ENCODE data around the gene XYLT2.

- TF ChIP-seq POLR2A (IDR thresholded peaks at IDR 0.05; ENCODE audit: extremely low read depth, insufficient read length) = no peak
- TF ChIP-seq, protein P1, sequence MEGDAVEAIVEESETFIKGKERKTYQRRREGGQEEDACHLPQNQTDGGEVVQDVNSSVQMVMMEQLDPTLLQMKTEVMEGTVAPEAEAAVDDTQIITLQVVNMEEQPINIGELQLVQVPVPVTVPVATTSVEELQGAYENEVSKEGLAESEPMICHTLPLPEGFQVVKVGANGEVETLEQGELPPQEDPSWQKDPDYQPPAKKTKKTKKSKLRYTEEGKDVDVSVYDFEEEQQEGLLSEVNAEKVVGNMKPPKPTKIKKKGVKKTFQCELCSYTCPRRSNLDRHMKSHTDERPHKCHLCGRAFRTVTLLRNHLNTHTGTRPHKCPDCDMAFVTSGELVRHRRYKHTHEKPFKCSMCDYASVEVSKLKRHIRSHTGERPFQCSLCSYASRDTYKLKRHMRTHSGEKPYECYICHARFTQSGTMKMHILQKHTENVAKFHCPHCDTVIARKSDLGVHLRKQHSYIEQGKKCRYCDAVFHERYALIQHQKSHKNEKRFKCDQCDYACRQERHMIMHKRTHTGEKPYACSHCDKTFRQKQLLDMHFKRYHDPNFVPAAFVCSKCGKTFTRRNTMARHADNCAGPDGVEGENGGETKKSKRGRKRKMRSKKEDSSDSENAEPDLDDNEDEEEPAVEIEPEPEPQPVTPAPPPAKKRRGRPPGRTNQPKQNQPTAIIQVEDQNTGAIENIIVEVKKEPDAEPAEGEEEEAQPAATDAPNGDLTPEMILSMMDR (IDR thresholded peaks at IDR 0.05; ENCODE audit: low read depth, low read length) = no peak
- no peak for TF ChIP-seq MAX (IDR thresholded peaks at IDR 0.05; ENCODE audit: low read depth, low read length)
Measured at GRCh38 chr17:50352693-50353599, 7.0 kb downstream of the XYLT2 start.

Data from NB4 (cell line).